PC-3 (cell line): ENCODE measurements around the gene ANKRD27. TPM values are rescaled to one million over a fixed set of nuclear protein-coding genes. Genes with fewer than 3 reads are reported as not detected.

Source experiments
- ATAC-seq: fragments of 200-7000 bp; cut with Tn5 transposase; 2 replicates; pipeline ENCODE4 v1.9.1; 2020; ENCODE audit warnings: mild to moderate bottlenecking, moderate library complexity
- BruUV-seq: library from RNA; stranded (reverse); fragments of 400-500 nt; replicated peaks from 2 replicates; lab custom pipeline; 2021; lab: Mats Ljungman, UMichigan
- CTCF ChIA-PET: fragments of 300-600 bp; sonication (Branson Sonifier 250); formaldehyde crosslinking; loops from one replicate; lab custom pipeline; 2022; ENCODE audit warnings: antibody characterized with exemption; lab: Charles Lee
- POLR2A ChIA-PET: fragments of 300-600 bp; sonication (Branson Sonifier 250); formaldehyde crosslinking; loops from one replicate; lab custom pipeline; 2022; ENCODE audit warnings: antibody characterized with exemption; ENCODE audit not compliant: unreplicated experiment; lab: Charles Lee
- DNase-seq: peaks from one replicate; pipeline ENCODE4 v3.0.0-alpha.2; 2015
- H2AFZ ChIP-seq: fragments of 300-600 bp; sonication (generic); 2 replicates; pipeline ENCODE4 v1.6.0; 2016; ENCODE audit warnings: antibody characterized with exemption, low read length
- H3F3A ChIP-seq: fragments of 300-600 bp; sonication (generic); one replicate; pipeline ENCODE4 v1.6.0; 2017; ENCODE audit warnings: antibody characterized with exemption, low read length, control low read depth, mild to moderate bottlenecking; ENCODE audit not compliant: unreplicated experiment
- H3K27ac ChIP-seq: fragments of 300-600 bp; sonication (generic); 2 replicates; pipeline ENCODE4 v1.5.1; 2016; ENCODE audit warnings: mild to moderate bottlenecking, low read length
- H3K27me3 ChIP-seq: fragments of 300-600 bp; sonication (generic); 2 replicates; pipeline ENCODE4 v1.6.1; 2016; ENCODE audit warnings: low read length, mixed read lengths
- H3K36me3 ChIP-seq: fragments of 300-600 bp; sonication (generic); 2 replicates; pipeline ENCODE4 v1.6.1; 2016; ENCODE audit warnings: low read depth, mixed run types, low read length, mixed read lengths
- H3K4me1 ChIP-seq: fragments of 300-600 bp; sonication (generic); 2 replicates; pipeline ENCODE4 v1.5.1; 2016; ENCODE audit warnings: low read length; ENCODE audit not compliant: insufficient read depth
- H3K4me2 ChIP-seq: fragments of 300-600 bp; sonication (generic); 2 replicates; pipeline ENCODE4 v1.6.0; 2016; ENCODE audit warnings: low read length
- H3K4me3 ChIP-seq: fragments of 300-600 bp; sonication (generic); 2 replicates; pipeline ENCODE4 v1.5.1; 2016; ENCODE audit warnings: mild to moderate bottlenecking, low read length, mixed read lengths
- H3K79me2 ChIP-seq: fragments of 300-600 bp; sonication (generic); 2 replicates; pipeline ENCODE4 v1.6.1; 2017; ENCODE audit warnings: low read length, mixed read lengths
- H3K9ac ChIP-seq: fragments of 300-600 bp; sonication (generic); 2 replicates; pipeline ENCODE4 v1.6.0; 2016; ENCODE audit warnings: mild to moderate bottlenecking, low read length
- H3K9me2 ChIP-seq: fragments of 300-600 bp; sonication (generic); replicated peaks from 2 replicates; pipeline ENCODE4 v1.6.1; 2016; ENCODE audit warnings: mixed run types, low read length, mixed read lengths
- H3K9me3 ChIP-seq: fragments of 300-600 bp; sonication (generic); 2 replicates; pipeline ENCODE4 v1.6.1; 2016; ENCODE audit warnings: low read length, mixed read lengths
- H4K20me1 ChIP-seq: fragments of 300-600 bp; sonication (generic); 2 replicates; pipeline ENCODE4 v1.6.1; 2016; ENCODE audit warnings: low read length, mixed read lengths
- CTCF ChIP-seq: fragments of 300-600 bp; sonication (generic); conservative IDR thresholded peaks from 2 replicates; pipeline ENCODE4 v1.5.1; 2017; ENCODE audit warnings: antibody characterized with exemption, low read depth, mild to moderate bottlenecking, low read length
- EZH2 ChIP-seq: fragments of 300-600 bp; sonication (generic); IDR thresholded peaks from one replicate; pipeline ENCODE4 v1.6.1; 2017; ENCODE audit warnings: antibody characterized with exemption, mild to moderate bottlenecking, low read length; ENCODE audit not compliant: unreplicated experiment
- EZH2phosphoT487 ChIP-seq: fragments of 300-600 bp; sonication (generic); IDR thresholded peaks from 2 replicates; pipeline ENCODE4 v1.6.1; 2018; ENCODE audit warnings: mild to moderate bottlenecking, antibody characterized with exemption, low read length, borderline replicate concordance
- intact Hi-C: fragments of 100-400 bp; cut with micrococcal nuclease; formaldehyde crosslinking; loops from 2 replicates; pipeline ENCODE4 v1.9.0; 2023
- total RNA-seq: library from RNA; depleted of rRNA; stranded (reverse); fragments of >200 nt; gene quantifications from 2 replicates; pipeline ENCODE4 v1.2.3, GENCODE V29; 2014

ANKRD27 gene
- total RNA-seq, 1 experiment from 2014 or later: 14.3 TPM

DNA sequence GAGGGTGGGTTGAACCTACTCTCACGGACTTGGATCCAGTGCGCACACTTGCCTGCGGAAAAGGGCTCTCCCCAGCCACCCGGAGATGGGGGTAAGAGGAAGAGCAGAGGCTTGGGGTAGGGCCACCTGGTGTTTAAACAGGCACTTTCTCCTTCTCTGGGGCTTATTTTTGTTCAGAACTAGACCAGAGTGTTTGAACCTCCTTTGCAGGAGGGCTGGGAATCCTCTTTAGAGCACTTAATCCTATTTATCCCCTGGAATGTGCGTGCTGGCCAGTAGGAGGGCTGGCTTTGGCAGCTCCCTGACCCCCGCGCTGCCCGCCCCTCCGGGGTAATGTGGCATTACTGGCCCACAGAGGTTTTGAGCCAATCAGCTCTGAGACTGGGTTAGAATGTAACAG is 2.7 kb upstream of the ANKRD27 start:
- intact Hi-C loops: no loop called here
- H3K9me3 ChIP-seq: no peaks in the 10 kb centered on the region
- H3F3A ChIP-seq: no peaks in the 10 kb centered on the region
- CTCF ChIA-PET: no interaction called here
- H3K4me2 ChIP-seq: no peak overlapping the region
- no peaks in the 10 kb centered on the region for H3K9me2 ChIP-seq
- DNase-seq: no peak
- no peak overlapping the region for H3K4me3 ChIP-seq
- POLR2A ChIA-PET: no interaction called here
- no TSS peak for BruUV-seq
- peaks cover 2% of the 10 kb centered on the region; the same call in 1 of the 2 replicates for H4K20me1 ChIP-seq
- no peak overlapping the region for H3K27ac ChIP-seq
- H3K36me3 ChIP-seq: no peaks in the 10 kb centered on the region
- TF ChIP-seq EZH2phosphoT487: no peak
- TF ChIP-seq EZH2: no peak
- TF ChIP-seq CTCF: no peak
- no peak overlapping the region for H3K9ac ChIP-seq
- no peak overlapping the region for H2AFZ ChIP-seq
- no peaks in the 10 kb centered on the region for H3K27me3 ChIP-seq
- H3K4me1 ChIP-seq: peaks cover 14% of the 10 kb centered on the region; the same call in 1 of the 2 replicates
- peaks cover 21% of the 10 kb centered on the region for H3K79me2 ChIP-seq
- no peak for ATAC-seq

DNA sequence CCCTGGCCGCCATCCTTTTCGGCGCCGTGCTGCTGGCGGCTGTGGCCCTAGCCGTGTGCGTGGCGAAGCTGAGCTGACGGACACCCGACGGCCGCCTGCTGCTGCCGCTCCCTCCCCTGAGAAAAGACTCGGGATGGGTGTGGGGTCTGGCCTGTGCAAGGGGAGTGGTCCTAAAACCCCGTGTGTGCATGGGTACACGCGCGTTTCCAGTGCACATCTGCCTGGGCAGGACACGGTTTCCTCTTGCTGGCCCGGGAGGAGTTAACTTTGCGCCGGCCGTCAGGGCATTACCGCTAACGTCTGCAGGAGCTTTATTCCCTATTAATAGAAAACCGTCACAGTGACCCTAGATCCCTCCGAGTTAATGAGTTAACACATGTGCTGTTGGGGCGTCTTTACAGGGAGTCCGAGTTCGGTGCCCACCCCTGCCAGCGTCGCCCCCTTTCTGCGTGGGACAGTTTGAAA is 1.9 kb upstream of the ANKRD27 start:
- no peak for DNase-seq
- H3K9ac ChIP-seq: no peak overlapping the region
- POLR2A ChIA-PET: no interaction called here
- no peaks in the 10 kb centered on the region for H3K27me3 ChIP-seq
- H3K4me2 ChIP-seq: no peak overlapping the region
- H4K20me1 ChIP-seq: peaks cover 7% of the 10 kb centered on the region; the same call in 1 of the 2 replicates
- H3K4me1 ChIP-seq: peaks cover 10% of the 10 kb centered on the region; the same call in 1 of the 2 replicates
- no peaks in the 10 kb centered on the region for H3K9me3 ChIP-seq
- H3K27ac ChIP-seq: no peak overlapping the region
- CTCF ChIA-PET: no interaction called here
- no peak overlapping the region for H2AFZ ChIP-seq
- H3K4me3 ChIP-seq: no peak overlapping the region
- no TSS peak for BruUV-seq
- no peaks in the 10 kb centered on the region for H3F3A ChIP-seq
- H3K79me2 ChIP-seq: peaks cover 28% of the 10 kb centered on the region
- no peak for ATAC-seq
- H3K36me3 ChIP-seq: no peaks in the 10 kb centered on the region
- intact Hi-C loops: no loop called here
- TF ChIP-seq EZH2phosphoT487: no peak
- no peak for TF ChIP-seq CTCF
- TF ChIP-seq EZH2: no peak
- H3K9me2 ChIP-seq: no peaks in the 10 kb centered on the region

GRCh38 chr19:32676186-32676894 is 1.4 kb upstream of the ANKRD27 start:
- DNase-seq (no peak), ATAC-seq (no peak; the same call in 1 of the 2 replicates)
- ChIA-PET CTCF (no interaction called here), POLR2A (no interaction called here)
- peak overlapping the region; percentile 99 for H2AFZ ChIP-seq
- peaks cover 10% of the 10 kb centered on the region; the same call in 1 of the 2 replicates for H3K4me1 ChIP-seq
- no peaks in the 10 kb centered on the region for H3K9me2 ChIP-seq
- no TSS peak for BruUV-seq
- peak overlapping the region; percentile 91 for H3K4me3 ChIP-seq
- H4K20me1 ChIP-seq: peaks cover 7% of the 10 kb centered on the region; the same call in 1 of the 2 replicates
- intact Hi-C loops: no loop called here
- no peaks in the 10 kb centered on the region for H3K9me3 ChIP-seq
- H3K27ac ChIP-seq: no peak overlapping the region
- H3K27me3 ChIP-seq: no peaks in the 10 kb centered on the region
- no peaks in the 10 kb centered on the region for H3F3A ChIP-seq
- peaks cover 34% of the 10 kb centered on the region for H3K79me2 ChIP-seq
- TF ChIP-seq CTCF (no peak), EZH2phosphoT487 (no peak), EZH2 (no peak)
- no peak overlapping the region for H3K9ac ChIP-seq
- no peaks in the 10 kb centered on the region for H3K36me3 ChIP-seq
- peak overlapping the region; percentile 99 for H3K4me2 ChIP-seq
